Parathyroid adenoma (tissue), 2 donors: ENCODE data around the gene ASCL2.

Experiments used
- H2AFZ ChIP-seq: fragments of 300-600 bp; sonication (generic); one replicate; pipeline ENCODE4 v1.7.0; 2017; ENCODE audit warnings: antibody characterized with exemption, mild to moderate bottlenecking
- H3K27ac ChIP-seq: fragments of 300-600 bp; sonication (generic); one replicate; pipeline ENCODE4 v1.7.0; 2017
- H3K27me3 ChIP-seq: fragments of 300-600 bp; sonication (generic); one replicate; pipeline ENCODE4 v1.7.0; 2017; ENCODE audit warnings: low read length; ENCODE audit not compliant: control insufficient read depth, insufficient read depth
- H3K36me3 ChIP-seq: fragments of 300-600 bp; sonication (generic); one replicate; pipeline ENCODE4 v1.7.0; 2017; ENCODE audit warnings: low read length; ENCODE audit not compliant: control insufficient read depth, insufficient read depth
- H3K4me1 ChIP-seq: fragments of 300-600 bp; sonication (generic); one replicate; pipeline ENCODE4 v1.7.0; 2017; ENCODE audit warnings: control low read depth
- H3K4me2 ChIP-seq: fragments of 300-600 bp; sonication (generic); one replicate; pipeline ENCODE4 v1.7.0; 2017; ENCODE audit warnings: low read length
- H3K4me3 ChIP-seq: fragments of 300-600 bp; sonication (generic); one replicate; pipeline ENCODE4 v1.7.0; 2017; ENCODE audit warnings: low read depth, low read length
- H3K79me2 ChIP-seq: fragments of 300-600 bp; sonication (generic); one replicate; pipeline ENCODE4 v1.7.0; 2017; ENCODE audit warnings: control low read depth
- H3K9ac ChIP-seq: fragments of 300-600 bp; sonication (generic); one replicate; pipeline ENCODE4 v1.7.0; 2017; ENCODE audit warnings: mild to moderate bottlenecking
- H3K9me3 ChIP-seq: fragments of 300-600 bp; sonication (generic); one replicate; pipeline ENCODE4 v1.7.0; 2017; ENCODE audit warnings: low read length; ENCODE audit not compliant: control insufficient read depth
- TF ChIP-seq, protein P1 (sequence below): fragments of 300-600 bp; sonication (generic); IDR thresholded peaks from one replicate; pipeline ENCODE4 v1.7.0; 2017; ENCODE audit warnings: antibody characterized with exemption, mild to moderate bottlenecking
- donor health status: primary hyperparathyroidism.

The ASCL2 gene

DNA sequence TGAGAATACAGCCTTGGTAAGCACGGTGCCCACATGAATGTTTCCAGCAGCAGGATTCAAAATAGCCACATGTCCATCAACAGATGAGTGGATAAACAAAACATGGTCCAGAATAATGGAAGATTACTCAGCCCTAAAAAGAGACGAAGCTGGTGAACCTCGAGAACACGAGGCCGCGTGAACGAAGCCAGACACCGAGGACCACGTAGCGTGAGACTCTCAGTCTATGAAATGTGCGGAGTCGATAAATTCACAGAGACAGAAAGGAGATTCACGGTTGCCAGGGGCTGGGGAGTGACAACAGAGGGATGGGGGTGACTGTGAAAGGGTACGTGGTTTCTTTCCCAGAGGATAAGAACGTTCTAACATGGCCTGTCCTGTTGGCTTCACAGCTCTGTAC, 2.9 kb upstream of the ASCL2 start:
- Histone ChIP-seq H3K9ac (no peak overlapping the region), H3K36me3 (no peaks in the 10 kb centered on the region), H3K4me2 (no peak overlapping the region), H3K9me3 (no peaks in the 10 kb centered on the region), H3K4me3 (no peak overlapping the region), H3K27ac (no peak overlapping the region), H2AFZ (no peak overlapping the region), H3K79me2 (no peaks in the 10 kb centered on the region), H3K27me3 (no peaks in the 10 kb centered on the region), H3K4me1 (no peaks in the 10 kb centered on the region)
- TF ChIP-seq, protein P1, sequence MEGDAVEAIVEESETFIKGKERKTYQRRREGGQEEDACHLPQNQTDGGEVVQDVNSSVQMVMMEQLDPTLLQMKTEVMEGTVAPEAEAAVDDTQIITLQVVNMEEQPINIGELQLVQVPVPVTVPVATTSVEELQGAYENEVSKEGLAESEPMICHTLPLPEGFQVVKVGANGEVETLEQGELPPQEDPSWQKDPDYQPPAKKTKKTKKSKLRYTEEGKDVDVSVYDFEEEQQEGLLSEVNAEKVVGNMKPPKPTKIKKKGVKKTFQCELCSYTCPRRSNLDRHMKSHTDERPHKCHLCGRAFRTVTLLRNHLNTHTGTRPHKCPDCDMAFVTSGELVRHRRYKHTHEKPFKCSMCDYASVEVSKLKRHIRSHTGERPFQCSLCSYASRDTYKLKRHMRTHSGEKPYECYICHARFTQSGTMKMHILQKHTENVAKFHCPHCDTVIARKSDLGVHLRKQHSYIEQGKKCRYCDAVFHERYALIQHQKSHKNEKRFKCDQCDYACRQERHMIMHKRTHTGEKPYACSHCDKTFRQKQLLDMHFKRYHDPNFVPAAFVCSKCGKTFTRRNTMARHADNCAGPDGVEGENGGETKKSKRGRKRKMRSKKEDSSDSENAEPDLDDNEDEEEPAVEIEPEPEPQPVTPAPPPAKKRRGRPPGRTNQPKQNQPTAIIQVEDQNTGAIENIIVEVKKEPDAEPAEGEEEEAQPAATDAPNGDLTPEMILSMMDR = no peak

DNA sequence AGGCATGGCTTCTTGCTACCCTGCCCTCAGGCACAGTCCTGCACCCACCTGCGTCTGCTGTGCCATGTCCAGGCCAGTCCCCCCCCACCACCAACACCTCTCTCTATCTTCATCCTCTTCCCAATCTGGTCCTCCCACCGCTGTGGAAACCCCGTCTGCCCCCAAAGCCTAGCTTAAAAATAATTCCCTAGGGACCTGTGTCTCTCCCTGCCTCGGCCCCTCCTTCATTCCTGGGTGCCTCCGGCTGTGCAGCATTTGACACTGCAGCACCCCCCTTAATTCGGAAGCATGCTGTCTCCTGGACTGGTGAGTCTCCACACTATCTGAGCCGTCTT, 2.5 kb upstream of the ASCL2 start:
- Histone ChIP-seq H3K27ac (no peak overlapping the region), H2AFZ (no peak overlapping the region), H3K4me1 (no peaks in the 10 kb centered on the region), H3K9ac (no peak overlapping the region), H3K79me2 (no peaks in the 10 kb centered on the region), H3K4me3 (no peak overlapping the region), H3K9me3 (no peaks in the 10 kb centered on the region), H3K4me2 (no peak overlapping the region), H3K27me3 (no peaks in the 10 kb centered on the region), H3K36me3 (no peaks in the 10 kb centered on the region)
- TF ChIP-seq, protein P1 = no peak

DNA sequence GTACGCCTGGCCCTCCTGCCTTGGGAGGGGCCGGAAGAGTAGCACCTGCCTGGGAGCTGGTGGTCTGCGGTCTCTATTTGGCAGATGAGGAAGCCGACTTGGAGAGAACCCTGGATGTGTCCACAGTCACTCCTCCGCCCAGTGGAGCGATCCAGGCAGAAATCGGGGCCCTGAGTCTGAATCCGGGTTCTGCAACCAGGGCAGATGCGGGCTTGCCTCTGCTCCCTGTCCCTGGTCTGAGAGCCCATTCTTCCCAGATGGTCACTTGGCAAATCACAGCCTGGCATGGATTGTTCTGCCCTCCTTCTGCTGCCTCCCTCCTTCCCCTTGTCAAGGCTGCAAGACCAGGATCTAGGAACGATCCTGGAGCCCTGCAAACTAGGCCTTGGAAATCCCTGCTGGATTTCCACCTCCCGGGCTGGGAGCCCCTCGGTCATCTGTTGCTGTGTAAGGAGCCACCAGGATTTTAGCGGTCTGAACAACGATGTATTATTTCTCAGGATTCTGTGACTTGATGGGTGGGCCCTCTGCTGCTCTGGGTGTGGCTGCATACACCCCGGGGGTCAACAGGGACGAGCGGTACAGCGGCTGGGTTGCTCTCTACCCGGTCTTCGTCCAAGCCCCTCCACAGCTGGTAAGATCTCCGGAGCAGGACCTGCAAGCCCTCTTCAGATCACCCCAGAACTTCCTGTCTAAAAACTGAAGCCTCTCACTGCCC, 2.0 kb upstream of the ASCL2 start:
- H3K27me3 ChIP-seq = no peaks in the 10 kb centered on the region

DNA sequence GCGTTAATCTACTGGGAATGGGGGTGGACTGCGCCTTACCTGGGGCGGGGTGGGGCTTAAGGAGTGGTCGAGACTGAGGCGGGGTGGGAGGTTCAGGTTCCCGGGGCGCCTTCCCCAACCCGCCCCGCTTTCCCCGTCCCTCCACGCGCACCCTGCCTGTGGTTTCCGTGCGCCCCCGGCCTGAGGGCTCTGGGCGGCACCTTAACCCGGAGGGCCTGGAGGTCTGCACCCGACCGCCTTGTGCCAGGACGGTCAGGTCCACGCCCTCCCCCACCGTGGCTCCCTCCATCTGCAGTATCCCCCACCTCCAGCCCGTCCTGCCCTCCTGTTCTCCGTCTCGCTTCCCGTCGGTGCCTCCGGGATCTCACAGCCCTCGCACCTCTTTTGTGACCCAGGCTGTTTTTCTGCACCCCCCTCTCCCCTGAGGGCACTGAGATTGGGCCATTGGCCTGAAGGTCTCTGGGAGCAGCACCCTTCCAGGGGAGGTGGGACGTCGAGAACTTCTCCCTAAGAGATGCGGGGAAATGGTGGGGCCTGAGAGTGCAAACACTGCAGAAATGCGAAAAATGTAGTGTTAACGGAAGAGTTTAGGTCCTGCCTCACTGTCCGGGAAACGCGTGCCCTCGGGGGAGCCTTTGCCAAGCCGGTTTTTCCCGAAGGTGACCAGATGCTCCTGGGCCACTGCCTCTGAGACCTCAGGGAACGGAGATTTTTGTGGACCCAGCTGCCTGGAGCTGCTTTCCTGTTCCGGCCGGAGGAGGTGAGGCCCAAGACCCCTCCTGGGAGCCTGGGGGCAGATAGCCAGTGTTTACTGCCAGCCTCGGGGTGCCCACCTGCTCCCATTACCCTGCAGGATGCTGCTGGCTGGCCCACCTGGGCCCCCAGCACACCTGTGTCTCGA, 1.2 kb upstream of the ASCL2 start:
- Histone ChIP-seq H3K4me2 (no peak overlapping the region), H3K27me3 (no peaks in the 10 kb centered on the region), H3K4me1 (no peaks in the 10 kb centered on the region), H3K9me3 (no peaks in the 10 kb centered on the region), H3K27ac (no peak overlapping the region), H3K4me3 (no peak overlapping the region), H3K79me2 (no peaks in the 10 kb centered on the region), H2AFZ (no peak overlapping the region), H3K36me3 (no peaks in the 10 kb centered on the region), H3K9ac (no peak overlapping the region)
- TF ChIP-seq, protein P1 = no peak

More for the DNA sequence above, 2.0 kb upstream of the ASCL2 start:
- Histone ChIP-seq H3K9ac (no peak overlapping the region), H2AFZ (no peak overlapping the region), H3K4me3 (no peak overlapping the region), H3K9me3 (no peaks in the 10 kb centered on the region), H3K4me1 (no peaks in the 10 kb centered on the region), H3K36me3 (no peaks in the 10 kb centered on the region), H3K27ac (no peak overlapping the region), H3K4me2 (no peak overlapping the region), H3K79me2 (no peaks in the 10 kb centered on the region)
- TF ChIP-seq, protein P1 = no peak

DNA sequence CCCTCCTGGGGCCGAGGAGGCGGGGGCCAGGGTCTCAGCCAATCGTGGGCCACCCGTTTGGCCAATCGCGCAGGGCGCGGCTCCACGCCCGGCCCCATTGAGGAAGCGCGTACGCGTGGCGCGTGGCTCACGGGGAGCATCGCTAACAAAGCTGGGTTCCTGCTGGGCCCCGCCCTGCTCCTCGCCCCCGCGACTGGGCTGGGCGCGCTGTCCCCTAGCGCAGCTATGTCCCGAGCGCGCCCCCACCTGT, 614 bp upstream of the ASCL2 start:
- H3K27me3 ChIP-seq = no peaks in the 10 kb centered on the region
- TF ChIP-seq, protein P1 = no peak
- no peaks in the 10 kb centered on the region for H3K79me2 ChIP-seq
- no peak overlapping the region for H3K9ac ChIP-seq
- no peak overlapping the region for H2AFZ ChIP-seq
- no peak overlapping the region for H3K4me3 ChIP-seq
- H3K4me1 ChIP-seq = no peaks in the 10 kb centered on the region
- H3K36me3 ChIP-seq = no peaks in the 10 kb centered on the region
- H3K9me3 ChIP-seq = no peaks in the 10 kb centered on the region
- H3K27ac ChIP-seq = no peak overlapping the region
- H3K4me2 ChIP-seq = no peak overlapping the region
